ENCODE results near the gene USP5. TPM values are rescaled to one million over a fixed set of nuclear protein-coding genes. Genes with fewer than 3 reads are reported as not detected.
"Not testable (repeated sequence)": the region's sequence is repeated elsewhere in the genome, so short reads cannot be mapped to it uniquely, and the experiment has no call there.

Gene USP5
- total RNA-seq, 3 donors from 2014 or later = 32.6 to 52.8 (median 34.7) TPM

DNA sequence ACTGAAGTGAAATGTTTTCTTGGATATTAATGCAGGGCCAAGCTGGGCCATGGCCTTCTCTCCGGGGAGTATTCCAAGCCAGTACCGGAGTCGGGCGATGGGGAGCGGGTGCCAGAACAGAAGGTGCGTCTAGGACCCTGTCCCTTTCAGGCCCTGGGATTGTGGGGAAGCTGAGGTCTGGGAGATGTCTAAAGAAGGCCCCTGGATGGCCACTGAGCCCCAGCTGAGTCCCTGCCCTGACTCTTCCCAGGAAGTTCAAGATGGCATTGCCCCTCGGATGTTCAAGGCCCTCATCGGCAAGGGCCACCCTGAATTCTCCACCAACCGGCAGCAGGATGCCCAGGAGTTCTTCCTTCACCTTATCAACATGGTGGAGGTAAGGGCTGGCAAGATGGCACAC is 8.2 kb downstream of the USP5 start:
- H3K4me1 ChIP-seq = no peaks in the 10 kb centered on the region
- intact Hi-C loops (cut with DNase I; ENCODE audit: low total_unique reads) = loop anchor here (10.0 kb wide), 1 partner anchor 105 kb away; no protein-coding TSS in a partner anchor
- no peaks in the 10 kb centered on the region for H3K27me3 ChIP-seq
- no peak for DNase-seq (ENCODE audit: low spot score in 2 of 2)
- H3K9me3 ChIP-seq = no peaks in the 10 kb centered on the region
- H3K27ac ChIP-seq = no peak overlapping the region
- no peak overlapping the region for H3K4me3 ChIP-seq
- TF ChIP-seq POLR2AphosphoS5 (IDR thresholded peaks at IDR 0.05) (no peak), POLR2A (IDR thresholded peaks at IDR 0.05) (no peak)
- TF ChIP-seq, protein P1, sequence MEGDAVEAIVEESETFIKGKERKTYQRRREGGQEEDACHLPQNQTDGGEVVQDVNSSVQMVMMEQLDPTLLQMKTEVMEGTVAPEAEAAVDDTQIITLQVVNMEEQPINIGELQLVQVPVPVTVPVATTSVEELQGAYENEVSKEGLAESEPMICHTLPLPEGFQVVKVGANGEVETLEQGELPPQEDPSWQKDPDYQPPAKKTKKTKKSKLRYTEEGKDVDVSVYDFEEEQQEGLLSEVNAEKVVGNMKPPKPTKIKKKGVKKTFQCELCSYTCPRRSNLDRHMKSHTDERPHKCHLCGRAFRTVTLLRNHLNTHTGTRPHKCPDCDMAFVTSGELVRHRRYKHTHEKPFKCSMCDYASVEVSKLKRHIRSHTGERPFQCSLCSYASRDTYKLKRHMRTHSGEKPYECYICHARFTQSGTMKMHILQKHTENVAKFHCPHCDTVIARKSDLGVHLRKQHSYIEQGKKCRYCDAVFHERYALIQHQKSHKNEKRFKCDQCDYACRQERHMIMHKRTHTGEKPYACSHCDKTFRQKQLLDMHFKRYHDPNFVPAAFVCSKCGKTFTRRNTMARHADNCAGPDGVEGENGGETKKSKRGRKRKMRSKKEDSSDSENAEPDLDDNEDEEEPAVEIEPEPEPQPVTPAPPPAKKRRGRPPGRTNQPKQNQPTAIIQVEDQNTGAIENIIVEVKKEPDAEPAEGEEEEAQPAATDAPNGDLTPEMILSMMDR (IDR thresholded peaks at IDR 0.05) = no peak
- peaks cover 6% of the 10 kb centered on the region for H3K36me3 ChIP-seq

DNA sequence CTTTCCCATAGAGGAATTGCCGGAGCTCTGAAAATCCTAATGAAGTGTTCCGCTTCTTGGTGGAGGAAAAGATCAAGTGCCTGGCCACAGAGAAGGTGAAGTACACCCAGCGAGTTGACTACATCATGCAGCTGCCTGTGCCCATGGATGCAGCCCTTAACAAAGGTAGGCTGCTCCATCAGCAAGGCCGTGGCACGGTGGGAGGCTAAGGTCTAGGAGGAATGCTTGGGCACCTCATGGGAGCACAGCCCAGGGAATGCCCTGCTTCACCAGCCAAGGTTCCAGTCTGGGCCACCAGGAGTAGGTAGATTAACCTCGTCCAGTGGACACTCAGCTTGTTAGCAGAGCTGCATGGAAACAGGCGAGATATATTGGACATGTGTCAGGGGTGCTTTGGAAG is 9.0 kb downstream of the USP5 start:
- H3K9me3 ChIP-seq = no peaks in the 10 kb centered on the region
- TF ChIP-seq POLR2A (IDR thresholded peaks at IDR 0.05) (no peak), POLR2AphosphoS5 (IDR thresholded peaks at IDR 0.05) (no peak)
- TF ChIP-seq, protein P1 (IDR thresholded peaks at IDR 0.05) = no peak
- DNase-seq (ENCODE audit: low spot score in 2 of 2) = no peak
- intact Hi-C loops (cut with DNase I; ENCODE audit: low total_unique reads) = loop anchor here (10.0 kb wide), 1 partner anchor 104 kb away; no protein-coding TSS in a partner anchor
- no peak overlapping the region for H3K27ac ChIP-seq
- no peak overlapping the region for H3K4me3 ChIP-seq
- peaks cover 6% of the 10 kb centered on the region for H3K36me3 ChIP-seq
- H3K4me1 ChIP-seq = no peaks in the 10 kb centered on the region
- H3K27me3 ChIP-seq = no peaks in the 10 kb centered on the region

DNA sequence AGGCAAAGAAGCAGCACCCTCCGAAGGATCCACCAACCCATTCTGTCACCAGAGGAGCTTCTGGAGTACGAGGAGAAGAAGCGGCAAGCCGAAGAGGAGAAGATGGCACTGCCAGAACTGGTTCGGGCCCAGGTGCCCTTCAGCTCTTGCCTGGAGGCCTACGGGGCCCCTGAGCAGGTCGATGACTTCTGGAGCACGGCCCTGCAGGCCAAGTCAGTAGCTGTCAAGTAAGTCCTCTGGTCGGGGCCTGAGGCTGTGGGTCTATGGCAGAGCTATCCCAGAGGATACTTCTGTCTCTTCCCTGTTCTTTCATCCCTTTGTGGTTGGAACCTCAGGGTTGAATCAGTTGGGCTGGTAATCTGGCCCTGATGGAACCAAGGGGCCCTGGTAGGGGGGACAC is 9.4 kb downstream of the USP5 start:
- TF ChIP-seq, protein P1 (IDR thresholded peaks at IDR 0.05) = no peak
- no peak for TF ChIP-seq POLR2AphosphoS5 (IDR thresholded peaks at IDR 0.05)
- no peak for TF ChIP-seq POLR2A (IDR thresholded peaks at IDR 0.05)
- Histone ChIP-seq H3K36me3 (peaks cover 6% of the 10 kb centered on the region), H3K4me1 (no peaks in the 10 kb centered on the region), H3K27ac (no peak overlapping the region), H3K9me3 (no peaks in the 10 kb centered on the region), H3K4me3 (no peak overlapping the region), H3K27me3 (no peaks in the 10 kb centered on the region)
- DNase-seq (ENCODE audit: low spot score in 2 of 2) = no peak
- intact Hi-C loops (cut with DNase I; ENCODE audit: low total_unique reads) = loop anchor here (10.0 kb wide), 1 partner anchor 103 kb away; no protein-coding TSS in a partner anchor

DNA sequence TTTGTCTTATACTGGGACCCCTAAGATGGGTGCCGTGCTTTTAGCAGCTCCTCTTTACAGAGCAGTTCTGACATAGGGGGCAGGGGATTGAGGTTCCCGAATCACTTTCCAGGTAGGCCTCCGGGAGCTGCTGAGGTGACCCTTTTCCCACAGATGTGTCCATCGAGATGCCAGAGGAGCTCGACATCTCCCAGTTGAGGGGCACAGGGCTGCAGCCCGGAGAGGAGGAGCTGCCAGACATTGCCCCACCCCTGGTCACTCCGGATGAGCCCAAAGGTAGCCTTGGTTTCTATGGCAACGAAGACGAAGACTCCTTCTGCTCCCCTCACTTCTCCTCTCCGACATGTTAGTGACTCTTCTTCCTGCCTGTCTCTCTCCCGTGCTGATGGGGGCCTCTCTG is 11.1 kb downstream of the USP5 start:
- TF ChIP-seq POLR2AphosphoS5 (IDR thresholded peaks at IDR 0.05) = no peak
- no peak for TF ChIP-seq POLR2A (IDR thresholded peaks at IDR 0.05)
- TF ChIP-seq, protein P1 (IDR thresholded peaks at IDR 0.05) = no peak
- intact Hi-C loops (cut with DNase I; ENCODE audit: low total_unique reads) = loop anchor here (10.0 kb wide), 1 partner anchor 102 kb away; no protein-coding TSS in a partner anchor
- no peak for DNase-seq (ENCODE audit: low spot score in 2 of 2)
- Histone ChIP-seq H3K27ac (no peak overlapping the region), H3K4me1 (no peaks in the 10 kb centered on the region), H3K27me3 (no peaks in the 10 kb centered on the region), H3K9me3 (no peaks in the 10 kb centered on the region), H3K36me3 (peaks cover 6% of the 10 kb centered on the region), H3K4me3 (no peak overlapping the region)

DNA sequence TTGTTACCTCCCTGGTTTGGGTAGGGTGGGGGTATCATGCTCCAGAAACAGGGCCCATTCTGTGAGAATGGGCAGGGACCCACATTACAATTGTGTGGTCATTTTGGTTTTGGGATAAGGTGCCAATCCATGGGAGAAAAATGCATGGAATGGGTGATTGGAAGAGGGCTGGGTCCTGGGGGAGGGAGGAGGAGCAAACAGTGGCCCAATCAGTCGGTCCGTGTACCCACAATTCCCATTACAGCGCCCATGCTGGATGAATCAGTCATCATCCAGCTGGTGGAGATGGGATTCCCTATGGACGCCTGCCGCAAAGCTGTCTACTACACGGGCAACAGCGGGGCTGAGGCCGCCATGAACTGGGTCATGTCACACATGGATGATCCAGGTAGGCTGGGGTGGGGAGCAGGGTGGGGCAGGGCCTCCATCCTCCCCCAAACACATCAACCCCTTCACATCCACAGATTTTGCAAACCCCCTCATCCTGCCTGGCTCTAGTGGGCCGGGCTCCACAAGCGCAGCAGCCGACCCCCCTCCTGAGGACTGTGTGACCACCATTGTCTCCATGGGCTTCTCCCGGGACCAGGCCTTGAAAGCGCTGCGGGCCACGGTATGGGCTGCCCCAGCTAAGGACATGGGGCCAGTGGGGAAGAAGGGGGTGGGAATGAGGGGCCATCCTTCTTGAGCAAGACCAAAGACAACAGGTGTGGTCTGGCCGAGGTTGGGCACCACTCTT is 11.8 kb downstream of the USP5 start:
- no peak for DNase-seq (ENCODE audit: low spot score in 2 of 2)
- intact Hi-C loops (cut with DNase I; ENCODE audit: low total_unique reads) = loop anchor here (10.0 kb wide), 1 partner anchor 101 kb away; no protein-coding TSS in a partner anchor
- Histone ChIP-seq H3K4me1 (peaks cover 0 to 6% of the 10 kb centered on the region in 2 donors), H3K27ac (no peak overlapping the region), H3K36me3 (peaks cover 6% of the 10 kb centered on the region), H3K4me3 (no peak overlapping the region), H3K9me3 (no peaks in the 10 kb centered on the region), H3K27me3 (no peaks in the 10 kb centered on the region)
- TF ChIP-seq, protein P1 (IDR thresholded peaks at IDR 0.05) = no peak
- TF ChIP-seq POLR2A (IDR thresholded peaks at IDR 0.05) = no peak
- no peak for TF ChIP-seq POLR2AphosphoS5 (IDR thresholded peaks at IDR 0.05)

DNA sequence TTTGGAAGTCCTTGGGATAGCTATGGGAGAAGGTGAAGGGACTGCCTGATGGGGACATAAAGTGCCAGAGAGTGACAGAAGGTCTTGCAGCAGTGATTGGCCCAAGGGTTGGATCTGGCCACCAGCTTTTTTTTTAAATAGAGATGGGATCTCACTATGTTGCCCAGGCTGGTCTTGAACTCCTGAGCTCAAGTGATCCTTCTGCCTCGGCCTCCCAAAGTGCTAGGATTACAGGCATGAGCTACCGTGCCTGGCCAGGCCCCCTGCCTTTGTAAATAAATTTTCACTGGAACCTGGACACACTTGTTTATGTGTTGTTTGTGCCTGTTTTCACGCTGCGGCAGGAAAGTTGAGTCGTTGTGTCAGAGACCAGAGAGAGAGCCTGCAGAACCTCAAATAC is 13.4 kb downstream of the USP5 start:
- H3K9me3 ChIP-seq; DNase-seq (ENCODE audit: low spot score in 2 of 2); H3K36me3 ChIP-seq; H3K4me3 ChIP-seq; H3K27ac ChIP-seq; H3K27me3 ChIP-seq: not testable (repeated sequence)
- intact Hi-C loops (cut with DNase I; ENCODE audit: low total_unique reads) = loop anchor here (10.0 kb wide), 1 partner anchor 99 kb away; no protein-coding TSS in a partner anchor
- H3K4me1 ChIP-seq = peaks cover 0 to 15% of the 10 kb centered on the region in 2 donors

All from breast epithelium (tissue), 4 donors.